Globus pallidus (tissue), 1 donor: Measurements from ENCODE around the gene B4GALNT3.
"Not testable (repeated sequence)": the region's sequence is repeated elsewhere in the genome, so short reads cannot be mapped to it uniquely, and the experiment has no call there.

Experiments
- DNase-seq: peaks from one replicate; pipeline ENCODE4 v3.0.0-alpha.2; 2015; ENCODE audit warnings: low spot score

Gene B4GALNT3

GRCh38 chr12:459430-460258, at the start of gene B4GALNT3:
Gene B4GALNT3, plus strand, starts transcription at chr12:459939. Its CDS starts 438 bp downstream, at chr12:460377.
- no peak for DNase-seq

DNA sequence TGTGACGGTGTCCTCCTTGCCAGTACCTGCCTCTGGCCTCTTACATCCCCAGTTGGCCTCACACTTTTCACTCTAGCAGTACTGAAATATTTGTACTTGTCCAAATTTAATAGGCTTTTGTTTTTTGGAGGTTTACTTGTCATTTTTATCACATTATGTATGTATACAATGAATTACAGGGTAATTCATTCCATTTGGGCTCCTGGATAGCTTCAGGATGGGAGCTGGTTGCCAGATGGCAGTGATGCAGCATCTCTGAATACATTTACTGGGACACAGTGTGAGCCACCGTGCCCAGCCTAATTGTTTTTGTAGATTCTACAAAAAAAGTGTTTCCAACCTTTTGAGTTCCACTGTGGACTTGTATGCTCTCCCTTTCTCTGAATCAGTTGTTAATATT, 44.9 kb upstream of the B4GALNT3 start:
- DNase-seq = no peak

GRCh38 chr12:418432-418831, 41.3 kb upstream of the B4GALNT3 start:
- DNase-seq = no peak

GRCh38 chr12:422526-422925, 37.2 kb upstream of the B4GALNT3 start:
- DNase-seq = no peak

GRCh38 chr12:435737-436136, 24.0 kb upstream of the B4GALNT3 start:
- DNase-seq = not testable (repeated sequence)

GRCh38 chr12:442235-442884, 17.4 kb upstream of the B4GALNT3 start:
- DNase-seq = peak; percentile 43

- no peak for DNase-seq
These were observed 12.6 kb upstream of the B4GALNT3 start for GRCh38 chr12:447141-447540.

GRCh38 chr12:449203-449602, 10.5 kb upstream of the B4GALNT3 start:
- DNase-seq = no peak

DNA sequence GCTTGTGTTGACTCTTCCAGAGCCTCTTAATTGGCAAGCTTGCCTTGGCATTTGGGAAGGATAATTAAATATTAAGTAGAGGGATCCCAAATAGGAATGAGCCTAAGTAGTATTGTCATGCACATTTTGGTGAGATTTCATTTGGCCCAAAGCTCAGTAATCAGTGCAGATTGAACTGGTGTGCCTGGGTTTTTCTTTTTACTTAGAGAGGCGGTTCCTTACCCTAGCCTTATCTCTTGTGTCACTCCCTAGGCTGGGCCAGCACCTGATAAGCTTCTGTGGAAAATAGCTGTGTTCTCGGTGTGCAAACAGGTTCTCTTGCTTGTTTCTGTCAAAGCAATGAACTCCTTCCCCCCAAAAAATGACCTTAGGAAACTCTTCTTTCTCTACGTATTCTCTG, 9.3 kb upstream of the B4GALNT3 start:
- DNase-seq = no peak

DNA sequence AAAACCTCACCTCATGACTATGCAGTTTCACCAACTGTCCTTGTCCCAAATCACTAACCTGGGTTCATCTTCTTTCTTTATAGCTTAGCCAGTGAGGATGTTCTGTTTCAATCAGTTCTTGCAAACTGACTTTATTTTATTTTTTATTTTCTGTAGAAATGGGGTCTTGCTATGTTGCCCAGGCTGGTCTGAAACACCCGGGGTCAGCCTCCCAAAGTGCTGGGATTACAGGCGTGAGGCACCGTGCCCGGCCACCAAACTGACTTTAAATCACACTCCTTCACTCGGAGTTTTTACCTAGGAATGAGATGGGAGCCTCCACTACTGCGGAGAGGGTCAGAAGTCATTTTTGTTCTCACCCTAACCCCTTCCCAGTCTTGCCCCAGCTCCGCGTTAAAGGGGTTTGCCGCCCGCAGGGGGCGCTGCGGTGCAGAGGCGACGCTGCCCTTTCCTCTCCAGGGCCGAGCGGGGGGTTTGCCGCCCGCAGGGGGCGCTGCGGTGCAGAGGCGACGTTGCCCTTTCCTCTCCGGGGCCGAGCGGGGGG, 7.0 kb upstream of the B4GALNT3 start:
- no peak for DNase-seq

- no peak for DNase-seq
These were observed 4.9 kb upstream of the B4GALNT3 start for GRCh38 chr12:454833-455232.

GRCh38 chr12:455821-456220, 3.9 kb upstream of the B4GALNT3 start:
- DNase-seq = no peak

GRCh38 chr12:457676-458075, 2.1 kb upstream of the B4GALNT3 start:
- no peak for DNase-seq

DNA sequence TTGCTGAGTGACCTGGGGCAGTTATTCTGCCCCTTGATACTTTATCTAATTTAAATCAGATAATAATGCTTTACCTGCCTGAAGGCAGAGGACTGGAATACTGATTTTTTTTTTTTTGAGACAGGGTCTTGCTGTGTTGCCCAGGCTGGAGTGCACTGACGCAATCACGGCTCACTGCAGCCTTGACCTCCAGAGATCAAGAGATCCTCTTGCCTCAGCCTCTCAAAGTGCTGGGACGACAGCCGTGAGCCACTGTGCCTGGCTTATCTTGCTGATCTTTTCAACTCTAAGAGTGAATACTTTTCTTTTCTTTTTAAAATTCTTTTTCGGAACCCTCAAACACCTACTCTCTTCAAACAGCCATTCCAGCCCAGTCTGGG, 699 bp upstream of the B4GALNT3 start:
- no peak for DNase-seq

DNA sequence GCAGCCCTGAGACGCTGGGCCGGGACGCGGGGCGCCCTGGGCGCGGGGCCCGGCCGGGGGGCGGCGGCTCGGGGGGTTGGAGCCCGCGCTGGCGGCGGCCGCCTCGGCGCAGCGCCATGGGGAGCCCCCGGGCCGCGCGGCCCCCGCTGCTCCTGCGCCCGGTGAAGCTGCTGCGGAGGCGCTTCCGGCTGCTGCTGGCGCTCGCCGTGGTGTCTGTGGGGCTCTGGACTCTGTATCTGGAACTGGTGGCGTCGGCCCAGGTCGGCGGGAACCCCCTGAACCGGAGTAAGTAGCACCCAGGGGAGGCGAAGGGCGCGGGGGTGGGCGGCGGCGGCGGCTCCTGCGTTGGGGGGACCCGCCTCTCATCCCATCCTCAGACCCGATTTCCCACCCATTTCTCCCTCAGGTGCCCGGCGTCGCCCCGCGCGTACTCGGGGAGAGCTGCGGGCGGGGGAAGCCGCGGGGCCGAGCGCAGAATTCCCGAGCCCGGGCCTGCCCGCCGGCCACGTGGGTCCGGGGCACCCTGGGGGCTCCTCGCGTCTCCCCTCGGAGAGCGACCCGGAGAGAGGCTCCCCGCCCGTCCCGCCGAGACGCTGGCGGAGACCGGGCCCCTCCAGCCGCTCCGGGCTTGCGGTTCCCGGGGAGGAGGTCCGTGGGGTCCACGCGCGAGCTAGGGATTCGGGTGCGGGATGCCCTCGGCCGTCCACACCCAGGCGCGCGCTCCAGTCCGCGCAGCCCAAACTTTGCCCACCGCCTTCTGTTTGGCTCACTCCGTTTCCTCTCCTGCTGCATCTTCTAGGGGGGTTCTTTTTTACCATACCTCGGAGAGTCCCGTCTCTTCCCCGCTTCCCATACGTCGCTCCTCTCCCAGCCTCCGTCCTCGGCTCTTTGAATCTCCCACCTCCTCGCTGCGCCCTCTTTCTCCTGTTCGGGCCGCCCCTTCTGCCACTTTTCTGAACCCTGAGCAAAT, 807 bp downstream of the B4GALNT3 start:
- no peak for DNase-seq

DNA sequence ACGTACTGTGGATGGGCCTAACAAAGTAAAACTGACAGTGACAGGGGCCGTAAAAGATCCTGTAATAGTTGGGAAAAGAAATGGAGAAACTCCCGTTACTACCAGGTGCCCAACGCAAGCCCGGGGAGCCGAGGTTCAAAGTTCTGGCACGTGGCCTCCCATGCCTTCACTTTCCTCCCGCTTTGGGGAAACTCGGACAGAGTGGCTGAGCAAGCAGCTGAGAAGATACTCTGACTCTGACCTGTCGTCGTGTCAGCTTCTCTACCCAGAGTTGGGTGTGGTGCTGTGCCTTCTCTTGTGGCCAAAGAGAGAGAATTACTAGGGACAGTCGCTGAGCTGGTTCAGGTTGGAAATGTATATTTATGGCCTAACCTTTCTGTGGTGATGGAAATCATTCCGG, 1.7 kb downstream of the B4GALNT3 start:
- no peak for DNase-seq

DNA sequence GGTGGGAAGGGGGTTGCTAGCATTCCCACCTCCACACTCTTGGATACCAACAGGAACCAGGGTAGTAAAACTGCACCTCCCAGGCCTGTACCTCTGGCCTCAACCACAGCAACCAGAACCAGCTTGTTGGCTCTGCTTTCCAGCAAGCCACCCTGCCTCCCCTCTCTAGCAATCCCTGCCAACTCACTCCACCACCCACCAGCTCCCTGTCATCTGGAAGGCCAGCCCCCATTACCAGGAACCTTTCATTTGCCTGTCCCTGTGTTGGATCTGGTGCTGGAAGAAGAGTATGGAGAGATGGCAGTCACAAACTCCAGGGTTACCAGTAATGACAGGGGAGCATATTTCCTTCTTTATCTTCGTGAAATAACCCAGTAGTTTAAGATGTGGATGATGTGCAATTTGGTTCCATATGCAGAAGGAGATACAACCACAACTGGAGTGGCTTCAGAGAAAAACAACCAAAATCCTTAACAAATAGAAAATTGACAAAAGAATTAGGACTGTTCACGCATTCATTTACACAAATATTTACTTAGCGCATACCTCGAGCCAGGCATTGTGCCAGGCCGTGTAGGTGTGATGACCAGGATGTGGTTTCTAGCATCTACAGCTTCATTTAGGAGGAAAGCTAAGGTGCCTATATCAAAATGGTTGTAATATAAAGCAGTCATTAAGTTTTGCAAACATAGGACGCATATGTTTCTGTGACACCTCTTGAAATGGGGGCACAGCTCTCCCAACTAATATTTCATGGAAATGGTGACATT, 3.4 kb downstream of the B4GALNT3 start:
- DNase-seq = no peak

GRCh38 chr12:464484-465267, 4.9 kb downstream of the B4GALNT3 start:
- DNase-seq = no peak

- DNase-seq = no peak
These were observed 6.3 kb downstream of the B4GALNT3 start for GRCh38 chr12:466039-466438.

DNA sequence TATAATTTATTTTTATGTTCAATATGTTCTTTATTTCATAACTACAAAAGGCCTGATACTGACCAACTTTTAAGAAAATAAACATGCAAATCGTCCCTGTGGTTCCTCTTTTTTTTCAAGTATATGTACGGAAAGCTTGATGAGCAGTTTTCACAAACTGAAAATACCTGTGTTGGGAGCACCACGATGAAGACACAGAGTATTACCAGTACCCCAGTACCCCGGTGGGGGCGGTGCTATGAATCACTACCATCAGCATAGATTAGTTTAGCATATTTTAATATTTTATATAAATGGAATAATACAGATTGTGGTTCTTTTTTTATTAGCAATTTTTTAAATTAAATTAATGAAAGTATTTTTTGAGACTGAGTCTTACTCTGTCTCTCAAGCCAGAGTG, 7.0 kb downstream of the B4GALNT3 start:
- no peak for DNase-seq

- DNase-seq = no peak
These were observed 7.9 kb downstream of the B4GALNT3 start for GRCh38 chr12:467591-467990.
